Measurements from ENCODE around the gene HSDL1.

GRCh38 chr16:84087466-84088151, 57.4 kb downstream of the HSDL1 start:
- TF ChIP-seq CTCF (IDR thresholded peaks at IDR 0.05) (no peak), POLR2AphosphoS5 (IDR thresholded peaks at IDR 0.05) (no peak), POLR2A (IDR thresholded peaks at IDR 0.05) (no peak), EP300 (IDR thresholded peaks at IDR 0.05) (no peak)
